DMS114 treated with DMSO at 0.1 percent for 48 hours (cell line): ENCODE measurements around the gene P2RX4.
"Not testable (repeated sequence)": the region's sequence is repeated elsewhere in the genome, so short reads cannot be mapped to it uniquely, and the experiment has no call there.

ENCODE experiments used
- DNase-seq: peaks from one replicate; lab custom pipeline; 2025; ENCODE audit not compliant: unreplicated experiment; lab: John Stamatoyannopoulos, UW

The P2RX4 gene

DNA sequence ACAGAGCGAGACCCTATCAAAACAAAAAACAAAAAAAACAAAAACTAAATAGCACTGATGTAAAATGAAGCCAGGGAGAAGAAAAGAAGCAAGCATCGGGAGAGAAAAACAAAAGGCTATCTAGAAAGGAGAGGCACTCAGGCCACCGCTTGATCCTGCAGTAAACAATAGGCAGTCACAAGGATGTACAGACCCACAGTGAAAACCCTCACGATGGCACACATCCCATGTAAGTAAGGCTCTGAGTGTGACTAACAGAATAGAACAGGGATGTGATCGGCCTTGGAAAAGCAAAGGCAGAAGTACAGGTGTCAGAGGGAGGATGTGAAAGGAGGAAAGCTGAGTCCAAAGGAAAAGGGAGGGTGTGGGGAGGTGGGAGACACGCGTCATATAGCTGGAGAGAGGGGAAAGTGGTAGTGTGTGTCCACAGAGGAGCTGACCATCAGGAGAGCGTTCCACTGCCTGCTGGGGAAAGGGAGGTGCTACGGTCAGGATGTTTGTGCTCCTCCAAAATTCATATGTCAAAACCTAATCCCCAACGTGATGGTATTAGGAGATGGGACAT, 55.1 kb downstream of the P2RX4 start:
- DNase-seq, result no peak

GRCh38 chr12:121267822-121268221, 57.9 kb downstream of the P2RX4 start:
- DNase-seq, result no peak

GRCh38 chr12:121273364-121273896, 63.5 kb downstream of the P2RX4 start:
- no peak for DNase-seq

DNA sequence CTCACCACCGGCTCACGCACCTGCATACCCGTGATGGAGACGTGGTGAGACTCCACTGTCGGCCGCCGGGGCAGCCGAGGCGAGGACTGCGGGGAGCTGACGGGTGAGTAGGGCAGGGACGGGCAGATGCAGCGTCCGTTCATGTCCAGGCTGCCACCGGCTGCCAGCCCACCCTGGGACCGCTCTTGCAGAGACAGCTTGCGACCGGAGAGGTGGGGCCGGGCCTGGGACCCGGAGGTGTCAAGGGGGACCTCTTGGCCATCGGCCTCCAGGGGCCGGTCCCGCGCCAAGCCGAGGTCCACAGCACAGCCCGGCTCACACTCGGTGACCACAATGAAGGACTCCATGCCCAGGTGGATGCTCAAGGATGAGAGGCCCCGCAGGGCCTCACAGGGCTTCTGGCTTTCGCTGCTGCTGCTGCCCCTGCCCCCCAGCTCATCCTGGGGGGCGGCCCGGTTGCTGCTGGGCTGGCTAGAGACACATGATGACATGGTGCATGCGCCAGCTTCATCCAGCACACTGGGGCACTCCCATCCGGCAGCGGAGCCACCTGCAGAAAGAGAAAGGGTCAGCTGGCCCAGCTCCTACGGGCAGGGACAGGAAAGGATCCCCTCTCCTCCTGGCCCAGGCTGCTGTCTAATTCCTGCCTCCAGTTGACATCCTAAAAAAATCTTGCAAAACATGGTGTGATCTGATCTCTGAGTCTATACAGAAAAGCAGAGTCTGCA, 64.3 kb downstream of the P2RX4 start:
- no peak for DNase-seq

DNA sequence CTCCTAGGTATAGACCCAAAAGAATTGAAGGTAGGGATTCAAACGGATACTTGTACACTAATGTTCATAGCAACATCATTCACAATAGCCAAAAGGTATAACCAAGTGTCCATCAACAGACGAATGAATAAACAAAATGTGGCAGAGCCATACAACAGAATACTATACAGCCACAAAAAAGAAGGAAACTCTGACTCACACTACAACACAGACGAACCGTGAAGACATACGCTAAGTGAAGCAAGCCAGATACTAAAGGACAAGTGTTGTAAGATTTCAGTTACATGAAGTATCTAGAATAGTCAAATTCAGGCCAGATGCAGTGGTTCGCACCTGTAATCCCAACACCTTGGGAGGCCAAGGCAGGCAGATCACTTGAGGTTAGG, 67.4 kb downstream of the P2RX4 start:
- no peak for DNase-seq

- DNase-seq, result no peak
Observed at GRCh38 chr12:121278169-121279070, 68.5 kb downstream of the P2RX4 start.

DNA sequence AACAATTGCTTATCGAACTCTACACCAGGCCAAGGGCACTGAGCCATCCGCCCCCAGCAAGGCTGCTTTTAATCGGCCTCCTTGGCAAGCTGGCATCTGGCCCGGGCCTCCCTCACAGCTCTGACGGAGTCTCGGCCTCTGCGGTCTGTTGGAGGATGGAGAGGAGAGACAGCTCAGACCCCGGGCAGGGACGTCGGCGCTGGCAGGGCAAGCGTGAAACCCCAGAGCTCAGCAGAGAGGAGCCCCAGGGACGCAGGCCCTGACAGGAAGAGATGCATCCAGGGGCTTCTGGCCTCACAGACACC, 69.1 kb downstream of the P2RX4 start:
- no peak for DNase-seq

GRCh38 chr12:121279507-121279915, 69.6 kb downstream of the P2RX4 start:
- DNase-seq, result no peak

GRCh38 chr12:121280531-121280930, 70.6 kb downstream of the P2RX4 start:
- not testable (repeated sequence) for DNase-seq

DNA sequence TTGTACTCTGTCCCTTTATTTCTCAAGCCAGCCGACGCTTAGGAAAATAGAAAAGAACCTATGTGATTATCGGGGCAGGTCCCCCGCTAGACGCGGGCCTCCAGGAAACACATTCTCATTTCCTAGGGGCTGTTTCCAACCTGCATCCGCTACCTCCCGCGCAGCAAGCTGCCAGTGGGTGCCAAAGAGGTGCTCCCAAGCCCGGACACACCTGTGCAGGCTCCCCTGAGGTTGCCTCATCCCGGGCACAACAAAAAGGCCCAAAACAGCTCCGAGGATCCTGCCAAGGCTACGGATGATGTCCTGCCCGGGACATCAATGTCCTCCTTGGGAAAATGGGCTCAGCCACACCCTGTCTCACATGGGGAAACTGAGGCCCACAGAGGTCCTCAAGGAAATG, 71.2 kb downstream of the P2RX4 start:
- DNase-seq, result not testable (repeated sequence)

- no peak for DNase-seq
Observed at GRCh38 chr12:121282072-121282742, 72.3 kb downstream of the P2RX4 start.

DNA sequence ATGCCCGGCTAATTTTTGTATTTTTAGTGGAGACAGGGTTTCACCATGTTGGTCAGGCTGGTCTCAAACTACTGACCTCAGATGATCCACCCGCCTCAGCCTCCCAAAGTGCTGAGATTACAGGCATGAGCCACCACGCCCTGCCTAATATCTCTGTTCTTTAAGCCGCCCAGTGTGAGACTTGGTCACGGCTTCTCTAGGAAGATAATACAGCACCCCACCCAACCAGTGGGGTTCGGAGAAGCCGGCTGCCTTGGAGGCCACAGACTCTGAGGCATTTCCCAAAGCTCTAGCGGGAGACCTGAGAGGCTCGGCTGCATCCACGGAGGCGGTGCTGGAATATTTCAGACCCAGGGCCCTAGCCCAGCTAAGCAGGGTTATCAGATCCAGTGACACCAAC, 73.0 kb downstream of the P2RX4 start:
- not testable (repeated sequence) for DNase-seq

DNA sequence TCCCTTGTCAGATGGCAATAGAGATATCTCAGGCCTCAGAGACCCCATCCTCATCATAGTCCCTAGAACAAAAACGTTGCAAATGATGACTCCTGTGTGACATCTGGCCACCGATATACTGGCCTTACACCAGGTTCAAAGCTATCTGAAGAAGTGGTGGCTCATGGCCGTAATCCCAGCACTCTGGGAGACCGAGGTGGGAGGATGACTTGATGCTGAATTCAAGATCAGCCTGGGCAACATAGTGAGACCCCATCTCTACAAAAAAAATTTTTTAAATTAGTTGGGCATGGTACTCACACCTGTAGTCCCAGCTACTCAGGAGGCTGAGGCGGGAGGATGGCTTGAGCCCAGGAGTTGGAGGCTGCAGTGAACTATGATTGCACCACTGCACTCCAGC, 73.5 kb downstream of the P2RX4 start:
- no peak for DNase-seq
